GM23248 (cell line): ENCODE measurements around the gene DST.

Source experiments
- EZH2 ChIP-seq: fragments of 200-600 bp; sonication (generic); IDR thresholded peaks from 2 replicates; pipeline ENCODE4 v1.6.1; 2018; ENCODE audit warnings: antibody characterized with exemption, mild to moderate bottlenecking; ENCODE audit not compliant: insufficient read depth, poor library complexity, severe bottlenecking
- EZH2phosphoT487 ChIP-seq: fragments of 200-600 bp; sonication (generic); IDR thresholded peaks from 2 replicates; pipeline ENCODE4 v1.6.1; 2018; ENCODE audit warnings: antibody characterized with exemption, moderate library complexity, mild to moderate bottlenecking, low read depth; ENCODE audit not compliant: insufficient read depth

DNA sequence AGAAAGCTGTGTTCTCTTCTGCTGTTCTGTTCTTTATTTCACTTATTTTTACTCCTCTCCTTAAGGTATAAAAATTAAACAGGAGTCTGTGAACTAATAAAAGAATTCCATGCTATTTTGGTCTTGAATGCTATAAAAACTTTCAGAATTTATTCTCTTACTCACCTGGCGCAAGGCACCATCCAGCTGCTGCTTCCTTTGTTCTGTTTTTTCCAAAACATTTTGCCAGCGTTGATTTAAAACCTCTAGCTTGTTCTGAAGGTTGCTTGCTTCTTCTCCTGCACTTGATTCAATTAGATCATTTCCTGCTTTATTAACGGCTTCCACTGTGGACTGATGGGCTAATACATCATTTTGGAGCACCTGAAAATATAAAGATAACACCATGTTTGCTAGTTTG lies 145.0 kb downstream of the DST start:
- TF ChIP-seq EZH2 (no peak), EZH2phosphoT487 (no peak)
